IMR-90 (cell line): ENCODE measurements around the gene ZNF436. TPM values are rescaled to one million over a fixed set of nuclear protein-coding genes. Genes with fewer than 3 reads are reported as not detected.

ENCODE experiments used
- ATAC-seq: fragments of 200-7000 bp; cut with Tn5 transposase; 2 replicates; pipeline ENCODE4 v1.9.1; 2020; ENCODE audit warnings: low read depth, mild to moderate bottlenecking, moderate library complexity
- BruUV-seq: library from RNA; stranded (reverse); fragments of 400-500 nt; replicated peaks from 2 replicates; lab custom pipeline; 2021; lab: Mats Ljungman, UMichigan
- CTCF ChIA-PET: fragments of 300-600 bp; formaldehyde crosslinking; extraction: SDS; loops from one replicate; lab custom pipeline; 2021; ENCODE audit warnings: antibody characterized with exemption; lab: Yijun Ruan, JAX
- POLR2A ChIA-PET: fragments of 300-600 bp; sonication (Branson Sonifier 250); formaldehyde crosslinking; loops from one replicate; lab custom pipeline; 2022; ENCODE audit warnings: antibody characterized with exemption; ENCODE audit not compliant: unreplicated experiment; lab: Charles Lee
- DNase-seq: peaks from one replicate; pipeline ENCODE4 v3.0.0; 2013
- H2AFZ ChIP-seq: replicated peaks from 2 replicates; pipeline ENCODE3; 2013; ENCODE audit warnings: low read length, mild to moderate bottlenecking; ENCODE audit not compliant: poor library complexity
- H2AK5ac ChIP-seq: 2 replicates; pipeline ENCODE4 v1.6.1; 2013; ENCODE audit warnings: low read depth, low read length, inconsistent platforms
- H2AK9ac ChIP-seq: replicated peaks from 2 replicates; pipeline ENCODE3; 2013; ENCODE audit warnings: mild to moderate bottlenecking, low read depth, low read length, moderate library complexity; ENCODE audit not compliant: poor library complexity
- H2BK120ac ChIP-seq: 2 replicates; pipeline ENCODE4 v1.6.1; 2013; ENCODE audit warnings: low read depth, low read length, inconsistent platforms
- H2BK15ac ChIP-seq: 3 replicates; pipeline ENCODE4 v1.6.1; 2013; ENCODE audit warnings: low read depth, low read length, inconsistent platforms
- H2BK20ac ChIP-seq: 2 replicates; pipeline ENCODE4 v1.6.1; 2013; ENCODE audit warnings: low read depth, mild to moderate bottlenecking, inconsistent platforms, low read length, moderate library complexity
- H2BK5ac ChIP-seq: 2 replicates; pipeline ENCODE4 v1.6.1; 2013; ENCODE audit warnings: mild to moderate bottlenecking, low read depth, low read length, inconsistent platforms; ENCODE audit not compliant: poor library complexity, severe bottlenecking
- H3K14ac ChIP-seq: replicated peaks from 2 replicates; pipeline ENCODE4 v1.6.1; 2013; ENCODE audit warnings: low read depth, low read length, inconsistent platforms
- H3K18ac ChIP-seq: 2 replicates; pipeline ENCODE4 v1.6.1; 2013; ENCODE audit warnings: low read depth, low read length, control low read depth
- H3K23ac ChIP-seq: 2 replicates; pipeline ENCODE4 v1.6.1; 2013; ENCODE audit warnings: low read depth, low read length, inconsistent platforms
- H3K27ac ChIP-seq: 2 replicates; pipeline ENCODE4 v1.5.1; 2013; ENCODE audit warnings: mild to moderate bottlenecking, control low read depth, low read length; ENCODE audit not compliant: insufficient read depth
- H3K27me3 ChIP-seq: 2 replicates; pipeline ENCODE4 v1.6.1; 2013; ENCODE audit warnings: low read length; ENCODE audit not compliant: control insufficient read depth, insufficient read depth
- H3K36me3 ChIP-seq: 2 replicates; pipeline ENCODE4 v1.6.1; 2013; ENCODE audit warnings: low read length, mixed read lengths; ENCODE audit not compliant: control insufficient read depth, insufficient read depth
- H3K4ac ChIP-seq: 2 replicates; pipeline ENCODE4 v1.6.1; 2013; ENCODE audit warnings: low read depth, low read length, inconsistent platforms
- H3K4me1 ChIP-seq: 2 replicates; pipeline ENCODE4 v1.6.1; 2013; ENCODE audit warnings: low read length, mixed read lengths; ENCODE audit not compliant: control insufficient read depth, insufficient read depth
- H3K4me2 ChIP-seq: 2 replicates; pipeline ENCODE4 v1.6.1; 2013; ENCODE audit warnings: low read depth, mild to moderate bottlenecking, control low read depth, low read length, moderate library complexity
- H3K4me3 ChIP-seq: 2 replicates; pipeline ENCODE4 v1.5.1; 2013; ENCODE audit warnings: low read depth, mild to moderate bottlenecking, control low read depth, low read length, moderate library complexity; ENCODE audit not compliant: insufficient read depth
- H3K56ac ChIP-seq: 2 replicates; pipeline ENCODE4 v1.6.1; 2013; ENCODE audit warnings: low read length, inconsistent platforms; ENCODE audit not compliant: insufficient read depth; ENCODE audit errors: extremely low read depth
- H3K79me1 ChIP-seq, 2 experiments: 2 replicates each; pipeline ENCODE4 v1.6.1; 2013; ENCODE audit warnings: low read length in 2 of 2, inconsistent platforms in 1 of 2, low read depth in 1 of 2
- H3K9ac ChIP-seq: 2 replicates; pipeline ENCODE4 v1.6.1; 2013; ENCODE audit warnings: low read depth, low read length, control low read depth
- H3K9me1 ChIP-seq: 2 replicates; pipeline ENCODE4 v1.6.1; 2013; ENCODE audit warnings: low read length, inconsistent platforms; ENCODE audit not compliant: insufficient read depth
- H3K9me3 ChIP-seq: 2 replicates; pipeline ENCODE4 v1.6.1; 2013; ENCODE audit warnings: low read length; ENCODE audit not compliant: control insufficient read depth, insufficient read depth
- H4K20me1 ChIP-seq: 2 replicates; pipeline ENCODE4 v1.6.1; 2013; ENCODE audit warnings: low read length, inconsistent platforms; ENCODE audit not compliant: insufficient read depth
- H4K5ac ChIP-seq: 2 replicates; pipeline ENCODE4 v1.6.1; 2013; ENCODE audit warnings: mild to moderate bottlenecking, low read depth, low read length, control low read depth
- H4K8ac ChIP-seq, 2 experiments: 2 replicates each; pipeline ENCODE4 v1.6.1; 2013; ENCODE audit warnings: low read depth in 2 of 2, low read length in 2 of 2, control low read depth in 1 of 2, inconsistent platforms in 1 of 2
- H4K91ac ChIP-seq: 2 replicates; pipeline ENCODE4 v1.6.1; 2013; ENCODE audit warnings: low read depth, low read length, inconsistent platforms; ENCODE audit not compliant: insufficient read depth
- BHLHE40 ChIP-seq: fragments of 150-350 bp; IDR thresholded peaks from 2 replicates; pipeline ENCODE4 v1.6.1; 2016; ENCODE audit warnings: mild to moderate bottlenecking, low read depth, low read length
- CHD1 ChIP-seq: IDR thresholded peaks from 2 replicates; pipeline ENCODE4 v1.6.1; 2012; ENCODE audit warnings: low read depth, low read length, improper control_type of control experiment
- FOS ChIP-seq: fragments of 150-350 bp; IDR thresholded peaks from 2 replicates; pipeline ENCODE4 v1.6.1; 2016; ENCODE audit warnings: low read depth, low read length
- MAZ ChIP-seq: IDR thresholded peaks from 2 replicates; pipeline ENCODE4 v1.6.1; 2012; ENCODE audit warnings: low read depth, mild to moderate bottlenecking, low read length, improper control_type of control experiment, moderate library complexity, borderline replicate concordance
- MXI1 ChIP-seq: IDR thresholded peaks from 2 replicates; pipeline ENCODE4 v1.6.1; 2012; ENCODE audit warnings: low read depth, mild to moderate bottlenecking, low read length, moderate library complexity, borderline replicate concordance
- NFE2L2 ChIP-seq: fragments of 150-350 bp; IDR thresholded peaks from 2 replicates; pipeline ENCODE4 v1.6.1; 2016; ENCODE audit warnings: low read depth, mild to moderate bottlenecking, low read length
- POLR2A ChIP-seq: IDR thresholded peaks from 2 replicates; pipeline ENCODE4 v1.6.1; 2012; ENCODE audit warnings: mild to moderate bottlenecking, low read depth, low read length
- RAD21 ChIP-seq: IDR thresholded peaks from 2 replicates; pipeline ENCODE4 v1.6.1; 2012; ENCODE audit warnings: low read length, improper control_type of control experiment
- RCOR1 ChIP-seq: IDR thresholded peaks from 2 replicates; pipeline ENCODE4 v1.6.1; 2012; ENCODE audit warnings: mild to moderate bottlenecking, low read length, improper control_type of control experiment; ENCODE audit not compliant: insufficient replicate concordance
- WGBS, 2 experiments: methylation state at CpG; one replicate each; pipeline versions ENCODE4 v1.1.5 to v1.1.7; 2013; ENCODE audit warnings: missing lambda C conversion rate in 2 of 2; ENCODE audit not compliant: insufficient read length in 1 of 2; ENCODE audit errors: extremely low coverage in 2 of 2; 5-methylcytosine and 5-hydroxymethylcytosine counted together
- dilution Hi-C: fragments of 300-500 bp; cut with HindIII; formaldehyde crosslinking; loops from one replicate; pipeline ENCODE4 v1.14.3; 2018; ENCODE audit warnings: low sequenced_read_pairs; ENCODE audit not compliant: unreplicated experiment
- in situ Hi-C: fragments of 300-500 bp; cut with MboI; formaldehyde crosslinking; loops from 3 replicates; pipeline ENCODE4 v1.14.3; 2019; ENCODE audit warnings: low sequenced_read_pairs, inconsistent platforms, mixed read lengths
- intact Hi-C: fragments of 100-400 bp; cut with micrococcal nuclease; formaldehyde crosslinking; loops from 2 replicates; pipeline ENCODE4 v1.10.0; 2022
- polyA plus RNA-seq, 3 experiments: library from polyadenylated mRNA; depleted of rRNA; stranded (reverse); fragments of >200 nt; gene quantifications; 2 replicates each; pipeline ENCODE4 v1.2.3, GENCODE V29; 2012; ENCODE audit warnings: low replicate concordance in 1 of 3
- total RNA-seq: library from RNA; depleted of rRNA; stranded (reverse); fragments of >200 nt; gene quantifications from 2 replicates; pipeline ENCODE4 v1.2.3, GENCODE V29; 2012
- TF ChIP-seq, protein P1 (sequence below): fragments of 150-350 bp; IDR thresholded peaks from 2 replicates; pipeline ENCODE4 v1.6.1; 2017; ENCODE audit warnings: mild to moderate bottlenecking, antibody characterized with exemption, low read length, low read depth

ZNF436 gene
- total and polyA plus RNA-seq, 2 of the 4 experiments (the other 2 are of a cell fraction) = 5.3 to 14.3 TPM

DNA sequence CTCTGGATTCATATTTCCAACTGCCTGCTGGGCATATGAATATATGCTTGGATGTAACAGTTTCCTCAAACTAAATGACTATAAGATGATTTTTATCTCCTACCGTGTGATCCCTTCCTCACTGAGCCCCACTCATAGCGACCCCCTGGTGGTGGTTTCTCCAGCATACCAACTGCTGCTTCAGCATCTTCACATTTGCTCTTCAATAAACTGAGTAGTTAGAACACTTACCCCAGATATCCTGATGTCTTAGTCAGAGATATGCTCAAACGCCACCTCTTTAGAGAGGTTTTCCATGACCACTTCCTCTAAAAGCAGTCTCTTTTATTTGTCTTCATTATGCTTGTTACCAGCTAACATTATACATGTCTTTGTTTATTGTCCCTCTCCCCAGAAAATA, 15.4 kb downstream of the ZNF436 start:
- H3K27ac ChIP-seq = no peak overlapping the region
- dilution Hi-C loops (no loop called here), intact Hi-C loops (no loop called here), in situ Hi-C loops (no loop called here)
- H3K4ac ChIP-seq = no peak overlapping the region
- no peaks in the 10 kb centered on the region for H3K36me3 ChIP-seq
- no peak overlapping the region for H3K14ac ChIP-seq
- POLR2A ChIA-PET = interaction anchor here (0.7 kb wide), 1 partner anchor 14 kb away, joined by 11 read pairs; no protein-coding TSS in a partner anchor
- BruUV-seq = no TSS peak
- H2BK5ac ChIP-seq = no peak overlapping the region
- H2BK120ac ChIP-seq = no peak overlapping the region
- peaks cover 2% of the 10 kb centered on the region; the same call in 1 of the 2 replicates for H3K9me3 ChIP-seq
- no peak overlapping the region for H4K5ac ChIP-seq
- no peak overlapping the region for H2BK20ac ChIP-seq
- no peak overlapping the region for H2AK9ac ChIP-seq
- H3K27me3 ChIP-seq = no peaks in the 10 kb centered on the region
- no peaks in the 10 kb centered on the region for H3K4me1 ChIP-seq
- H3K9me1 ChIP-seq = no peaks in the 10 kb centered on the region
- TF ChIP-seq, protein P1, sequence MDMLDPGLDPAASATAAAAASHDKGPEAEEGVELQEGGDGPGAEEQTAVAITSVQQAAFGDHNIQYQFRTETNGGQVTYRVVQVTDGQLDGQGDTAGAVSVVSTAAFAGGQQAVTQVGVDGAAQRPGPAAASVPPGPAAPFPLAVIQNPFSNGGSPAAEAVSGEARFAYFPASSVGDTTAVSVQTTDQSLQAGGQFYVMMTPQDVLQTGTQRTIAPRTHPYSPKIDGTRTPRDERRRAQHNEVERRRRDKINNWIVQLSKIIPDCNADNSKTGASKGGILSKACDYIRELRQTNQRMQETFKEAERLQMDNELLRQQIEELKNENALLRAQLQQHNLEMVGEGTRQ = no peak
- TF ChIP-seq BHLHE40 (no peak), POLR2A (no peak), FOS (no peak), MXI1 (no peak), CHD1 (no peak), RAD21 (no peak), MAZ (no peak), NFE2L2 (no peak), RCOR1 (no peak)
- H3K23ac ChIP-seq = no peak overlapping the region
- no peak overlapping the region for H4K91ac ChIP-seq
- no peaks in the 10 kb centered on the region; a peak in 1 of 4 replicates for H3K79me1 ChIP-seq
- no peak overlapping the region for H3K4me2 ChIP-seq
- H3K9ac ChIP-seq = no peak overlapping the region
- 30% methylated on average over 2 of the region's 3 CpGs; no CpG with 5 or more reads in 1 of the 2 experiments for WGBS, 2 experiments
- H2AFZ ChIP-seq = no peak overlapping the region
- CTCF ChIA-PET = interaction anchor here (1.5 kb wide), 1 partner anchor 9 kb away, joined by 6 read pairs; no protein-coding TSS in a partner anchor
- DNase-seq (no peak), ATAC-seq (no peak)
- no peak overlapping the region for H4K8ac ChIP-seq
- H3K56ac ChIP-seq = no peak overlapping the region
- H2BK15ac ChIP-seq = no peak overlapping the region
- no peak overlapping the region for H2AK5ac ChIP-seq
- no peak overlapping the region for H3K4me3 ChIP-seq
- H3K18ac ChIP-seq = no peak overlapping the region
- no peaks in the 10 kb centered on the region for H4K20me1 ChIP-seq
